LoVo (cell line): Measurements from ENCODE around the gene SAP25.

Experiments used
- DNase-seq: peaks from one replicate; pipeline ENCODE4 v3.0.0-alpha.2; 2016; ENCODE audit warnings: low spot score

Gene SAP25

GRCh38 chr7:100573691-100574361, at the start of gene SAP25:
TSS of gene SAP25 (minus strand) at chr7:100573900. CDS start at chr7:100573742, 158 bp downstream.
- DNase-seq, result no peak

- DNase-seq, result no peak
Measured at GRCh38 chr7:100621554-100621953, 47.9 kb upstream of the SAP25 start.

- DNase-seq, result no peak
Measured at GRCh38 chr7:100620804-100621203, 47.1 kb upstream of the SAP25 start.

- DNase-seq, result no peak
Measured at GRCh38 chr7:100620239-100620638, 46.5 kb upstream of the SAP25 start.

GRCh38 chr7:100614308-100614861, 40.7 kb upstream of the SAP25 start:
- no peak for DNase-seq

- no peak for DNase-seq
Measured at GRCh38 chr7:100613412-100614175, 39.9 kb upstream of the SAP25 start.

GRCh38 chr7:100612730-100613390, 39.2 kb upstream of the SAP25 start:
- no peak for DNase-seq

- DNase-seq, result peak; percentile 100
Measured at GRCh38 chr7:100611983-100612729, 38.5 kb upstream of the SAP25 start, which contains the start of gene MOSPD3. TSS of gene MOSPD3 (plus strand) at chr7:100612540. CDS start at chr7:100612792, 252 bp downstream.

- no peak for DNase-seq
Measured at GRCh38 chr7:100609958-100610357, 36.3 kb upstream of the SAP25 start.

GRCh38 chr7:100607111-100607510, 33.4 kb upstream of the SAP25 start:
- DNase-seq, result no peak

- no peak for DNase-seq
Measured at GRCh38 chr7:100606313-100606712, 32.6 kb upstream of the SAP25 start.

- no peak for DNase-seq
Measured at GRCh38 chr7:100604976-100605911, 31.5 kb upstream of the SAP25 start.

GRCh38 chr7:100604028-100604975, 30.6 kb upstream of the SAP25 start:
- peak; percentile 85 for DNase-seq

GRCh38 chr7:100603726-100604027, 30.0 kb upstream of the SAP25 start:
- DNase-seq, result no peak

GRCh38 chr7:100602889-100603725, 29.4 kb upstream of the SAP25 start:
- DNase-seq, result no peak

GRCh38 chr7:100600730-100601038, 27.0 kb upstream of the SAP25 start:
- no peak for DNase-seq

- DNase-seq, result no peak
Measured at GRCh38 chr7:100599911-100600729, 26.4 kb upstream of the SAP25 start.

- no peak for DNase-seq
Measured at GRCh38 chr7:100598425-100598824, 24.7 kb upstream of the SAP25 start.
